HG02943 (cell line): ENCODE measurements around the gene OOSP1.
"Not testable (repeated sequence)": the region's sequence is repeated elsewhere in the genome, so short reads cannot be mapped to it uniquely, and the experiment has no call there.

Experiments
- ATAC-seq: cut with Tn5 transposase; IDR thresholded peaks from one replicate; pipeline ENCODE4 v1.9.1; 2021; ENCODE audit warnings: mild to moderate bottlenecking, low read depth, moderate library complexity; ENCODE audit not compliant: unreplicated experiment

OOSP1 gene

GRCh38 chr11:59957094-59957493, 18.9 kb downstream of the OOSP1 start:
- no peak for ATAC-seq

- ATAC-seq = no peak
These were observed 22.5 kb downstream of the OOSP1 start for GRCh38 chr11:59960502-59961381.

DNA sequence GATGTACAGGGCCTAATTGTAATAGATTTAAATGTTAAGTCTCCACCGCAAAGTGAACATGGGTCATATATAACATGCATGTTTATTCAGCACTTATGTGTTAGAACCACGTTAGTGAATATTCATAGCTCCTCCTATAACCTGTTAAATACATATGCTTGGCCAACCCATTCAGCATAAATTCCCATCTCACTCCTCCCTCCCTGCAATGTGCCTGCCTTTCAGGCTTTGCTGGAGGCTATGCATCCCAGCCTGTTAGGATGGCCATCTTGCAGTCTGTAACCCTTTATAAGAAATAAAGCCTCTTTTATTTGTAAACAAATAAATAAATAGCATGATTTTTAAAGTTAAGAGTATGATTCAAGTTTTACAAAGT, 23.9 kb downstream of the OOSP1 start:
- no peak for ATAC-seq

DNA sequence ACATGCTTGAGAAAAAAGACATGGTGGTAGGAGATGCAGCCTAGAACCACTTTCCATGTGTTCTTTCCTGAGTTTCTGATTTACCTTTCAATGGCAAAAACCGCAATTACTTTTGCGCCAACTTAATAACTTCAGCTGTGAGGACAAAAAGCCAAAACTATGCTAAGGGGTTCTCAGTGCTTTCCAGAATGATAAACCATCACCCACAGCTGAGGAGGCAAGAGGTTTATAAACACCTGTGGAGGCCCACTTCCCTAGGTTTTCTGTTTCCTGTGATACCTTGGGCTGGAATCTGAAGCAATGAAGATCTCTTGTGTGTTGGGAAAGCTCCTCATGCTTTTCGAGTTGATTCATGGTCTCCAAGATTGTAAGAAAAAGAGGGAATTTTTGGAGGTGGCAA, 25.5 kb downstream of the OOSP1 start, which contains the start of gene OOSP4A:
OOSP4A (plus strand) TSS at position 301 of the 400 bp plus-strand sequence; CDS start at position 301, 0 bp downstream.
- no peak for ATAC-seq

GRCh38 chr11:59965424-59965823, 27.2 kb downstream of the OOSP1 start:
- no peak for ATAC-seq

- ATAC-seq = no peak
These were observed 28.0 kb downstream of the OOSP1 start for GRCh38 chr11:59966201-59966600.

GRCh38 chr11:59967677-59968394, 29.6 kb downstream of the OOSP1 start:
- no peak for ATAC-seq

GRCh38 chr11:59968395-59968783, 30.2 kb downstream of the OOSP1 start:
- no peak for ATAC-seq

- ATAC-seq = no peak
These were observed 34.9 kb downstream of the OOSP1 start for GRCh38 chr11:59973097-59973496.

DNA sequence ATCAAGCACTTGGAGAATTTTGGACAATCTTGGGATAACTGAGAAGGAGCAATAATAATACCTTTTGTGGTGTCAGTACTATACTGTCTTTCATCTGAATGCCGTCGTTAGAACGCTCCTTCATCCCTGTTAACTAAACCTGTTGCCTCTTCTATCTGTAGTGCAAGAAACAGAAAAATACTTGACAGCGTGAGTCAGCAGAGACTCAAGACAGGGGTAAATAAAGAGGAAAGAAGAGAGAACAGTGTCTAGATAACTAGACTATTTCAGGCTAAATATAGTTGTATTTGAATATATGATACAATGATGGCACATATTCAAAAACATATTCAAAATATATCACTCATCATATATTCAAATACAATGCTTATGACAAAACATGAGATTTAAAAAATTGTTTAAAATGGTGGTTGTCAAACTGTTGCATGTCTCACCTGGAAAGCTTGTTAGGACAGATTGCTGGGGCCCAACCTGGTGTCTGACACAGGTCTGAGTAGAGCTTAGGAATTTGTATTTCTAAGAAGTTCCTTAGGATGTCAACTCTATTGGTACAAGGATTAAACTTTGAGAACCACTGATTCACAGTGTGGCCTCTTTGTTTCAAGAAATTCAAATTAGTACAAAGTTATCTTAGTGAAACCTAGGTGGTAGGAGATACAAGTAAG, 43.0 kb downstream of the OOSP1 start:
- no peak for ATAC-seq

GRCh38 chr11:59982037-59982436, 43.8 kb downstream of the OOSP1 start:
- not testable (repeated sequence) for ATAC-seq

DNA sequence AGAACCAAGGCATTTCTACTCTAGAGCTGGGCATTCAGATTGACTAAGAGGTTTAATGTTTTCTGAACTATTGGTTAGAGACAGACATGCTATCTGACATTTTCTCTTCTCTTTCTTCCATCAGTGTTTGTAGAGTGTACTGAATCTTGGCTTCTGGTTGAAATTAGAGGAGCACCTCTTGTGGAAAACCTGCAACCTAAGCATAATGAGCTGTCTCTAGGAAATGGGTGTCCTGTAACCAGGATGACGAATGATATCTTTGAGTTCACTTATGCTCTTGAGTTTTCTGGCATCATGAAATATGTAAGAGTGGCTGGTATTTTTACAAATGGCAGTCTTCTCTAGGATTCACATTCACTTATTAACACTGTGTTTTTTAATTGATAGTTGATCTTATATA, 45.0 kb downstream of the OOSP1 start:
- no peak for ATAC-seq

DNA sequence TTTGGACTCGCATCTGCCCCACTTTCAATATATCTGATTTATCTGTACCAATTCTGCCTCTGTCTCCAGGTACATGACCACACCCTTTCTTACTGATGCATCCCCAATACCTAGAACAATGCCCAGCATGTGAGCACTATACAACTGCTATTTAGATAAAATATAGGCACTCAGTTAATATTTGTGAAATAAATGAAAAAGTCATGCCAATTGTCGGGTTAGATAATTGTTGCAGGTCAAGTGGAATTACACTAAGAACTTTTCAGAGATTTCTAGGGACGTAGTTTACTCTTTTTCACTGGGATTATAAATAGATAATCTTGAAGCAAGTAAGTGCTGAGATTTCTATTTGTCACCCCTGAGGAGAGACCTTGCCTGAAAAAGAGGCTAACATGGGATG, 46.1 kb downstream of the OOSP1 start:
- ATAC-seq = no peak

DNA sequence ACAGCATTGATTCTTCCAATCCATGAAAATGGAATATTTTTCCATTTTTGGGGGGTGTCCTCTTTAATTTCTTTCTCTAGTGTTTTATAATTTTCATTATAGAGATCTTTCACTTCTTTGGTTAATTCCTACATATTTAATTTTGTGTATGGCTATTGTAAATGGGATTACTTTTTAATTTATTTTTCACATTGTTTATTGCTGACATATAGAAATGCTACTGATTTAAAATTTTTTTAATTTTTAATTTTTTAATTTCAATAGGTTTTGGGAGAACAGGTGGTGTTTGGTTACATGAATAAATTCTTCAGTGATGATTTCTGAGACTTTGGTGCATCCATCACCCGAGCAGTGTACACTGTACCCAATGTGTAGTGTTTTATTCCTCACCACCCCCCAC, 52.2 kb downstream of the OOSP1 start:
- no peak for ATAC-seq

DNA sequence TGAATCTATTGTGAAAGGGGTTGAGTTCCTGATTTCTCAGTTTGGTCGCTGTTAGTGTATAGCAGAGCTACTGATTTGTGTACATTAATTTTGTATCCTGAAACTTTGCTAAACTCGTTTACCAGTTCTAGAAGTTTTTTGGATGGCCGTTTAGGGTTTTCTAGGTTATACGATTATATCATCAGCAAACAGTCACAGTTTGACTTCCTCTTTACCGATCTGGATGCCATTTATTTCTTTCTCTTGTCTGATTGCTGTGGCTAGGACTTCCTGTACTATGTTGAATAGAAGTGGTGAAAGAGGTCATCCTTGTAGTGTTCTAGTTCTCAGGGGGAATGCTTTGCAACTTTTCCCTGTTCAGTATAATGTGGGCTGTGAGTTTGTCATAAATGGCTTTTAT, 54.2 kb downstream of the OOSP1 start:
- no peak for ATAC-seq

GRCh38 chr11:59997800-59998199, 59.6 kb downstream of the OOSP1 start:
- ATAC-seq = no peak

GRCh38 chr11:59999691-60000090, 61.5 kb downstream of the OOSP1 start:
- ATAC-seq = no peak

DNA sequence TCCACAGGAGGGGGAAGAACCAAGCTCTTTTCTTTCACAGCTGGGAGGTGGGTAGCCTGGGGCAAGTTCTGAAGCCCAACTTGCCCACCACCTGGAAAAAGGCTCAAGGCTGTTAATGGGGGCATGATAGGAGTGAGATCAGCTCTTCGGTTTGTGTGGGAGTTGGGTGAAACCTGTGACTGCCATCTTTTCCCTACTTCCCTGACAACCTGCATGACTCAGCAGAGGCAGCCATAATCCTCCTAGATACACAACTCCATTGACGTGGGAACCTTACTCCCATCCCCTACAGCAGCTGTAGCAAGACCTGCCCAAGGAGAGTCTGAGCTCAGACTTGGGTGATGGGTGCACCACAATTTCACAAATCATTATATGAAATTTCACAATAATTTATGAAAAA, 65.5 kb downstream of the OOSP1 start:
- no peak for ATAC-seq

GRCh38 chr11:60005360-60005759, 67.1 kb downstream of the OOSP1 start:
- no peak for ATAC-seq
